Sigmoid colon (tissue), 4 donors: ENCODE data around the gene KRTAP4-9.

Experiments used
- CTCF ChIP-seq, 4 experiments: fragments of 450-650 bp in 3 of 4; fragments of 200-600 bp in 1 of 4; IDR thresholded peaks; one replicate each; pipeline ENCODE4 v1.5.1; 2016 to 2019; ENCODE audit warnings: antibody characterized with exemption in 4 of 4, mild to moderate bottlenecking in 3 of 4, moderate library complexity in 2 of 4
- POLR2A ChIP-seq, 2 donors: fragments of 450-650 bp; IDR thresholded peaks; one replicate each; pipeline ENCODE4 v1.6.1; 2016; ENCODE audit warnings: antibody characterized with exemption in 2 of 2, mild to moderate bottlenecking in 2 of 2, moderate library complexity in 2 of 2
- POLR2AphosphoS5 ChIP-seq, 4 donors: sonication (generic); formaldehyde crosslinking; IDR thresholded peaks; one replicate each; pipeline ENCODE4 v1.6.1; 2017; ENCODE audit warnings: antibody characterized with exemption in 4 of 4

GRCh38 chr17:41098042-41098441 is 7.1 kb upstream of the KRTAP4-9 start, which contains the start of gene KRTAP4-8:
- TF ChIP-seq POLR2AphosphoS5 (IDR thresholded peaks at IDR 0.05) (no peak), POLR2A (IDR thresholded peaks at IDR 0.05) (no peak), CTCF (IDR thresholded peaks at IDR 0.05) (no peak)
